Brain microvascular endothelial cell (primary cell): ENCODE data around the gene PTPRN2.

Experiments used
- DNase-seq: peaks from one replicate; pipeline ENCODE4 v3.0.0-alpha.2; 2020
- H3K27ac ChIP-seq: fragments of 250-450 bp; sonication (Bioruptor Pico); 2 replicates; pipeline ENCODE4 v1.5.1; 2020; ENCODE audit warnings: mild to moderate bottlenecking, moderate library complexity
- H3K27me3 ChIP-seq: fragments of 250-450 bp; sonication (Bioruptor Pico); replicated peaks from 2 replicates; pipeline ENCODE4 v1.5.1; 2020; ENCODE audit warnings: mild to moderate bottlenecking
- H3K36me3 ChIP-seq: fragments of 250-450 bp; sonication (Bioruptor Pico); replicated peaks from 2 replicates; pipeline ENCODE4 v1.5.1; 2020; ENCODE audit warnings: mild to moderate bottlenecking
- H3K4me3 ChIP-seq: 2 replicates; pipeline ENCODE4 v1.5.1; 2011; ENCODE audit warnings: low read depth, mild to moderate bottlenecking, control low read depth, low read length, moderate library complexity
- CTCF ChIP-seq: IDR thresholded peaks from 2 replicates; pipeline ENCODE4 v1.5.1; 2011; ENCODE audit warnings: low read depth, mild to moderate bottlenecking, moderate library complexity, low read length, control low read depth, inconsistent platforms; ENCODE audit errors: missing control alignments
- in situ Hi-C: cut with HindIII; loops from 2 replicates; pipeline ENCODE4 v1.10.0; 2017; ENCODE audit warnings: low sequenced_read_pairs, low pct_ligation_motif_present

The PTPRN2 gene

GRCh38 chr7:157791261-157791660, 796.4 kb downstream of the PTPRN2 start:
- Histone ChIP-seq H3K4me3 (no peak overlapping the region), H3K36me3 (no peaks in the 10 kb centered on the region), H3K27ac (no peak overlapping the region), H3K27me3 (no peaks in the 10 kb centered on the region)
- no peak for TF ChIP-seq CTCF
- DNase-seq, result no peak
- in situ Hi-C loops, result no loop called here

- in situ Hi-C loops, result no loop called here
- Histone ChIP-seq H3K27ac (no peak overlapping the region), H3K36me3 (no peaks in the 10 kb centered on the region), H3K27me3 (no peaks in the 10 kb centered on the region), H3K4me3 (no peak overlapping the region)
- no peak for DNase-seq
- no peak for TF ChIP-seq CTCF
These were observed 797.7 kb downstream of the PTPRN2 start for GRCh38 chr7:157789942-157790341.

GRCh38 chr7:157789094-157789493, 798.5 kb downstream of the PTPRN2 start:
- in situ Hi-C loops, result no loop called here
- no peak for TF ChIP-seq CTCF

GRCh38 chr7:157788573-157788972, 799.0 kb downstream of the PTPRN2 start:
- no peak overlapping the region for H3K27ac ChIP-seq
- no peak overlapping the region for H3K4me3 ChIP-seq
- in situ Hi-C loops, result no loop called here
- no peaks in the 10 kb centered on the region for H3K27me3 ChIP-seq
- H3K36me3 ChIP-seq, result no peaks in the 10 kb centered on the region
- TF ChIP-seq CTCF, result no peak
- DNase-seq, result no peak

More at GRCh38 chr7:157789094-157789493, 798.5 kb downstream of the PTPRN2 start:
- no peak for DNase-seq
- Histone ChIP-seq H3K36me3 (no peaks in the 10 kb centered on the region), H3K4me3 (no peak overlapping the region), H3K27ac (no peak overlapping the region), H3K27me3 (no peaks in the 10 kb centered on the region)

GRCh38 chr7:157787275-157787701, 800.3 kb downstream of the PTPRN2 start:
- DNase-seq, result no peak
- Histone ChIP-seq H3K4me3 (no peak overlapping the region), H3K27me3 (no peaks in the 10 kb centered on the region), H3K27ac (no peak overlapping the region), H3K36me3 (no peaks in the 10 kb centered on the region)
- no peak for TF ChIP-seq CTCF
- in situ Hi-C loops, result no loop called here

- H3K36me3 ChIP-seq, result no peaks in the 10 kb centered on the region
- H3K27ac ChIP-seq, result no peak overlapping the region
- no peaks in the 10 kb centered on the region for H3K27me3 ChIP-seq
- in situ Hi-C loops, result no loop called here
- DNase-seq, result no peak
- TF ChIP-seq CTCF, result no peak
- H3K4me3 ChIP-seq, result no peak overlapping the region
These were observed 801.0 kb downstream of the PTPRN2 start for GRCh38 chr7:157786375-157787274.
